ENCODE results near the gene HSPA1L.

GRCh38 chr6:31836047-31836473 is 21.0 kb upstream of the HSPA1L start:
- no peak for TF ChIP-seq GLI4 (tag by site-specific recombination; IDR thresholded peaks at IDR 0.05)
- TF ChIP-seq, protein P1, sequence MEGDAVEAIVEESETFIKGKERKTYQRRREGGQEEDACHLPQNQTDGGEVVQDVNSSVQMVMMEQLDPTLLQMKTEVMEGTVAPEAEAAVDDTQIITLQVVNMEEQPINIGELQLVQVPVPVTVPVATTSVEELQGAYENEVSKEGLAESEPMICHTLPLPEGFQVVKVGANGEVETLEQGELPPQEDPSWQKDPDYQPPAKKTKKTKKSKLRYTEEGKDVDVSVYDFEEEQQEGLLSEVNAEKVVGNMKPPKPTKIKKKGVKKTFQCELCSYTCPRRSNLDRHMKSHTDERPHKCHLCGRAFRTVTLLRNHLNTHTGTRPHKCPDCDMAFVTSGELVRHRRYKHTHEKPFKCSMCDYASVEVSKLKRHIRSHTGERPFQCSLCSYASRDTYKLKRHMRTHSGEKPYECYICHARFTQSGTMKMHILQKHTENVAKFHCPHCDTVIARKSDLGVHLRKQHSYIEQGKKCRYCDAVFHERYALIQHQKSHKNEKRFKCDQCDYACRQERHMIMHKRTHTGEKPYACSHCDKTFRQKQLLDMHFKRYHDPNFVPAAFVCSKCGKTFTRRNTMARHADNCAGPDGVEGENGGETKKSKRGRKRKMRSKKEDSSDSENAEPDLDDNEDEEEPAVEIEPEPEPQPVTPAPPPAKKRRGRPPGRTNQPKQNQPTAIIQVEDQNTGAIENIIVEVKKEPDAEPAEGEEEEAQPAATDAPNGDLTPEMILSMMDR (tag by site-specific recombination; IDR thresholded peaks at IDR 0.05), result no peak
- TF ChIP-seq TCF7L2 (IDR thresholded peaks at IDR 0.05; ENCODE audit: borderline replicate concordance, low read depth, low read length), result no peak
- TF ChIP-seq EGR2 (tag by site-specific recombination; IDR thresholded peaks at IDR 0.05; ENCODE audit: low read depth), result no peak

All from HEK293 (cell line).